Neutrophil (primary cell): ENCODE measurements around the gene TDP1.
"Not testable (repeated sequence)": the region's sequence is repeated elsewhere in the genome, so short reads cannot be mapped to it uniquely, and the experiment has no call there.

Experiments
- H3K27ac ChIP-seq: fragments of 200-600 bp; sonication (generic); 2 replicates; pipeline ENCODE4 v1.5.1; 2016; ENCODE audit warnings: mild to moderate bottlenecking, moderate library complexity
- H3K27me3 ChIP-seq: fragments of 200-600 bp; sonication (generic); 2 replicates; pipeline ENCODE4 v1.6.0; 2016; ENCODE audit warnings: mild to moderate bottlenecking
- H3K36me3 ChIP-seq: fragments of 200-600 bp; sonication (generic); 2 replicates; pipeline ENCODE4 v1.5.1; 2017
- H3K4me1 ChIP-seq, 2 experiments: fragments of 200-600 bp in 1 of 2; sonication (generic) in 1 of 2; 1 replicate in 1 of 2; 2 replicates in 1 of 2; pipeline versions ENCODE4 v1.5.1 to v1.6.1; 2013 to 2016; ENCODE audit warnings: low read depth in 1 of 2, low read length in 1 of 2, mild to moderate bottlenecking in 1 of 2, moderate library complexity in 1 of 2; ENCODE audit not compliant: control insufficient read depth in 1 of 2, insufficient read depth in 1 of 2
- H3K4me3 ChIP-seq, 2 experiments: fragments of 200-600 bp in 1 of 2; sonication (generic) in 1 of 2; 1 replicate in 1 of 2; 2 replicates in 1 of 2; pipeline ENCODE4 v1.5.1; 2013 to 2016; ENCODE audit warnings: low read depth in 1 of 2, low read length in 1 of 2, mild to moderate bottlenecking in 1 of 2, moderate library complexity in 1 of 2
- H3K9me3 ChIP-seq: fragments of 200-600 bp; sonication (generic); 2 replicates; pipeline ENCODE4 v1.5.1; 2016
- CTCF ChIP-seq: fragments of 200-600 bp; sonication (generic); IDR thresholded peaks from 2 replicates; pipeline ENCODE4 v1.5.1; 2016; ENCODE audit warnings: antibody characterized with exemption

TDP1 gene

GRCh38 chr14:90023176-90023896, 67.6 kb downstream of the TDP1 start:
- H3K36me3 ChIP-seq = peaks cover 77% of the 10 kb centered on the region
- no peak overlapping the region for H3K27ac ChIP-seq
- H3K4me3 ChIP-seq = no peak overlapping the region
- H3K27me3 ChIP-seq = no peaks in the 10 kb centered on the region
- no peaks in the 10 kb centered on the region for H3K4me1 ChIP-seq
- TF ChIP-seq CTCF = no peak
- no peaks in the 10 kb centered on the region for H3K9me3 ChIP-seq

GRCh38 chr14:90024910-90025309, 69.2 kb downstream of the TDP1 start:
- H3K4me3 ChIP-seq = no peak overlapping the region
- no peaks in the 10 kb centered on the region for H3K9me3 ChIP-seq
- H3K36me3 ChIP-seq = peaks cover 75% of the 10 kb centered on the region
- H3K27ac ChIP-seq = no peak overlapping the region
- no peaks in the 10 kb centered on the region for H3K4me1 ChIP-seq
- no peak for TF ChIP-seq CTCF
- H3K27me3 ChIP-seq = no peaks in the 10 kb centered on the region

GRCh38 chr14:90026608-90027007, 70.9 kb downstream of the TDP1 start:
- H3K9me3 ChIP-seq, H3K27me3 ChIP-seq, H3K4me3 ChIP-seq, H3K27ac ChIP-seq, H3K4me1 ChIP-seq: not testable (repeated sequence)
- peaks cover 74% of the 10 kb centered on the region for H3K36me3 ChIP-seq

- no peaks in the 10 kb centered on the region for H3K9me3 ChIP-seq
- no peak for TF ChIP-seq CTCF
- no peaks in the 10 kb centered on the region for H3K4me1 ChIP-seq
- H3K27ac ChIP-seq = no peak overlapping the region
- peaks cover 74% of the 10 kb centered on the region for H3K36me3 ChIP-seq
- H3K27me3 ChIP-seq = no peaks in the 10 kb centered on the region
- H3K4me3 ChIP-seq = no peak overlapping the region
These were observed 72.1 kb downstream of the TDP1 start for GRCh38 chr14:90027842-90028241.

- no peak for TF ChIP-seq CTCF
- Histone ChIP-seq H3K36me3 (peaks cover 71% of the 10 kb centered on the region), H3K4me1 (no peaks in the 10 kb centered on the region)
These were observed 78.4 kb downstream of the TDP1 start for GRCh38 chr14:90034156-90034555.

GRCh38 chr14:90034835-90035525, 79.3 kb downstream of the TDP1 start:
- H3K36me3 ChIP-seq = peaks cover 76% of the 10 kb centered on the region

More at GRCh38 chr14:90034156-90034555, 78.4 kb downstream of the TDP1 start:
- Histone ChIP-seq H3K4me3 (no peak overlapping the region), H3K27ac (no peak overlapping the region), H3K27me3 (no peaks in the 10 kb centered on the region), H3K9me3 (no peaks in the 10 kb centered on the region)

More at GRCh38 chr14:90034835-90035525, 79.3 kb downstream of the TDP1 start:
- no peak for TF ChIP-seq CTCF
- no peak overlapping the region for H3K27ac ChIP-seq
- no peaks in the 10 kb centered on the region for H3K4me1 ChIP-seq
- no peaks in the 10 kb centered on the region for H3K27me3 ChIP-seq
- no peak overlapping the region for H3K4me3 ChIP-seq
- H3K9me3 ChIP-seq = no peaks in the 10 kb centered on the region
